IMR-90 (cell line): ENCODE results near the gene TMEM209. TPM values are rescaled to one million over a fixed set of nuclear protein-coding genes. Genes with fewer than 3 reads are reported as not detected.

ENCODE experiments used
- ATAC-seq: fragments of 200-7000 bp; cut with Tn5 transposase; 2 replicates; pipeline ENCODE4 v1.9.1; 2020; ENCODE audit warnings: low read depth, mild to moderate bottlenecking, moderate library complexity
- BruUV-seq: library from RNA; stranded (reverse); fragments of 400-500 nt; replicated peaks from 2 replicates; lab custom pipeline; 2021; lab: Mats Ljungman, UMichigan
- CTCF ChIA-PET: fragments of 300-600 bp; formaldehyde crosslinking; extraction: SDS; loops from one replicate; lab custom pipeline; 2021; ENCODE audit warnings: antibody characterized with exemption; lab: Yijun Ruan, JAX
- POLR2A ChIA-PET: fragments of 300-600 bp; sonication (Branson Sonifier 250); formaldehyde crosslinking; loops from one replicate; lab custom pipeline; 2022; ENCODE audit warnings: antibody characterized with exemption; ENCODE audit not compliant: unreplicated experiment; lab: Charles Lee
- DNase-seq: peaks from one replicate; pipeline ENCODE4 v3.0.0; 2013
- H2AFZ ChIP-seq: replicated peaks from 2 replicates; pipeline ENCODE3; 2013; ENCODE audit warnings: low read length, mild to moderate bottlenecking; ENCODE audit not compliant: poor library complexity
- H2AK5ac ChIP-seq: 2 replicates; pipeline ENCODE4 v1.6.1; 2013; ENCODE audit warnings: low read depth, low read length, inconsistent platforms
- H2AK9ac ChIP-seq: replicated peaks from 2 replicates; pipeline ENCODE3; 2013; ENCODE audit warnings: mild to moderate bottlenecking, low read depth, low read length, moderate library complexity; ENCODE audit not compliant: poor library complexity
- H2BK120ac ChIP-seq: 2 replicates; pipeline ENCODE4 v1.6.1; 2013; ENCODE audit warnings: low read depth, low read length, inconsistent platforms
- H2BK15ac ChIP-seq: 3 replicates; pipeline ENCODE4 v1.6.1; 2013; ENCODE audit warnings: low read depth, low read length, inconsistent platforms
- H2BK20ac ChIP-seq: 2 replicates; pipeline ENCODE4 v1.6.1; 2013; ENCODE audit warnings: low read depth, mild to moderate bottlenecking, inconsistent platforms, low read length, moderate library complexity
- H2BK5ac ChIP-seq: 2 replicates; pipeline ENCODE4 v1.6.1; 2013; ENCODE audit warnings: mild to moderate bottlenecking, low read depth, low read length, inconsistent platforms; ENCODE audit not compliant: poor library complexity, severe bottlenecking
- H3K14ac ChIP-seq: replicated peaks from 2 replicates; pipeline ENCODE4 v1.6.1; 2013; ENCODE audit warnings: low read depth, low read length, inconsistent platforms
- H3K18ac ChIP-seq: 2 replicates; pipeline ENCODE4 v1.6.1; 2013; ENCODE audit warnings: low read depth, low read length, control low read depth
- H3K23ac ChIP-seq: 2 replicates; pipeline ENCODE4 v1.6.1; 2013; ENCODE audit warnings: low read depth, low read length, inconsistent platforms
- H3K27ac ChIP-seq: 2 replicates; pipeline ENCODE4 v1.5.1; 2013; ENCODE audit warnings: mild to moderate bottlenecking, control low read depth, low read length; ENCODE audit not compliant: insufficient read depth
- H3K27me3 ChIP-seq: 2 replicates; pipeline ENCODE4 v1.6.1; 2013; ENCODE audit warnings: low read length; ENCODE audit not compliant: control insufficient read depth, insufficient read depth
- H3K36me3 ChIP-seq: 2 replicates; pipeline ENCODE4 v1.6.1; 2013; ENCODE audit warnings: low read length, mixed read lengths; ENCODE audit not compliant: control insufficient read depth, insufficient read depth
- H3K4ac ChIP-seq: 2 replicates; pipeline ENCODE4 v1.6.1; 2013; ENCODE audit warnings: low read depth, low read length, inconsistent platforms
- H3K4me1 ChIP-seq: 2 replicates; pipeline ENCODE4 v1.6.1; 2013; ENCODE audit warnings: low read length, mixed read lengths; ENCODE audit not compliant: control insufficient read depth, insufficient read depth
- H3K4me2 ChIP-seq: 2 replicates; pipeline ENCODE4 v1.6.1; 2013; ENCODE audit warnings: low read depth, mild to moderate bottlenecking, control low read depth, low read length, moderate library complexity
- H3K4me3 ChIP-seq: 2 replicates; pipeline ENCODE4 v1.5.1; 2013; ENCODE audit warnings: low read depth, mild to moderate bottlenecking, control low read depth, low read length, moderate library complexity; ENCODE audit not compliant: insufficient read depth
- H3K56ac ChIP-seq: 2 replicates; pipeline ENCODE4 v1.6.1; 2013; ENCODE audit warnings: low read length, inconsistent platforms; ENCODE audit not compliant: insufficient read depth; ENCODE audit errors: extremely low read depth
- H3K79me1 ChIP-seq, 2 experiments: 2 replicates each; pipeline ENCODE4 v1.6.1; 2013; ENCODE audit warnings: low read length in 2 of 2, inconsistent platforms in 1 of 2, low read depth in 1 of 2
- H3K9ac ChIP-seq: 2 replicates; pipeline ENCODE4 v1.6.1; 2013; ENCODE audit warnings: low read depth, low read length, control low read depth
- H3K9me1 ChIP-seq: 2 replicates; pipeline ENCODE4 v1.6.1; 2013; ENCODE audit warnings: low read length, inconsistent platforms; ENCODE audit not compliant: insufficient read depth
- H3K9me3 ChIP-seq: 2 replicates; pipeline ENCODE4 v1.6.1; 2013; ENCODE audit warnings: low read length; ENCODE audit not compliant: control insufficient read depth, insufficient read depth
- H4K20me1 ChIP-seq: 2 replicates; pipeline ENCODE4 v1.6.1; 2013; ENCODE audit warnings: low read length, inconsistent platforms; ENCODE audit not compliant: insufficient read depth
- H4K5ac ChIP-seq: 2 replicates; pipeline ENCODE4 v1.6.1; 2013; ENCODE audit warnings: mild to moderate bottlenecking, low read depth, low read length, control low read depth
- H4K8ac ChIP-seq, 2 experiments: 2 replicates each; pipeline ENCODE4 v1.6.1; 2013; ENCODE audit warnings: low read depth in 2 of 2, low read length in 2 of 2, control low read depth in 1 of 2, inconsistent platforms in 1 of 2
- H4K91ac ChIP-seq: 2 replicates; pipeline ENCODE4 v1.6.1; 2013; ENCODE audit warnings: low read depth, low read length, inconsistent platforms; ENCODE audit not compliant: insufficient read depth
- CEBPB ChIP-seq: IDR thresholded peaks from 2 replicates; pipeline ENCODE4 v1.6.1; 2012; ENCODE audit warnings: low read depth, low read length, improper control_type of control experiment
- POLR2A ChIP-seq: IDR thresholded peaks from 2 replicates; pipeline ENCODE4 v1.6.1; 2012; ENCODE audit warnings: mild to moderate bottlenecking, low read depth, low read length
- WGBS, 2 experiments: methylation state at CpG; one replicate each; pipeline versions ENCODE4 v1.1.5 to v1.1.7; 2013; ENCODE audit warnings: missing lambda C conversion rate in 2 of 2; ENCODE audit not compliant: insufficient read length in 1 of 2; ENCODE audit errors: extremely low coverage in 2 of 2; 5-methylcytosine and 5-hydroxymethylcytosine counted together
- dilution Hi-C: fragments of 300-500 bp; cut with HindIII; formaldehyde crosslinking; loops from one replicate; pipeline ENCODE4 v1.14.3; 2018; ENCODE audit warnings: low sequenced_read_pairs; ENCODE audit not compliant: unreplicated experiment
- in situ Hi-C: fragments of 300-500 bp; cut with MboI; formaldehyde crosslinking; loops from 3 replicates; pipeline ENCODE4 v1.14.3; 2019; ENCODE audit warnings: low sequenced_read_pairs, inconsistent platforms, mixed read lengths
- intact Hi-C: fragments of 100-400 bp; cut with micrococcal nuclease; formaldehyde crosslinking; loops from 2 replicates; pipeline ENCODE4 v1.10.0; 2022
- polyA plus RNA-seq, 3 experiments: library from polyadenylated mRNA; depleted of rRNA; stranded (reverse); fragments of >200 nt; gene quantifications; 2 replicates each; pipeline ENCODE4 v1.2.3, GENCODE V29; 2012; ENCODE audit warnings: low replicate concordance in 1 of 3
- total RNA-seq: library from RNA; depleted of rRNA; stranded (reverse); fragments of >200 nt; gene quantifications from 2 replicates; pipeline ENCODE4 v1.2.3, GENCODE V29; 2012
- TF ChIP-seq, protein P1 (sequence below): conservative IDR thresholded peaks from 2 replicates; pipeline ENCODE4 v1.5.1; 2012; ENCODE audit warnings: mild to moderate bottlenecking, low read depth, low read length, improper control_type of control experiment
- TF ChIP-seq, protein P2 (sequence below): fragments of 150-350 bp; IDR thresholded peaks from 2 replicates; pipeline ENCODE4 v1.6.1; 2016; ENCODE audit warnings: low read depth, mild to moderate bottlenecking, low read length, moderate library complexity, borderline replicate concordance

The TMEM209 gene
- total and polyA plus RNA-seq, 2 of the 4 experiments (the other 2 are of a cell fraction), result 8.0 to 11.3 TPM

DNA sequence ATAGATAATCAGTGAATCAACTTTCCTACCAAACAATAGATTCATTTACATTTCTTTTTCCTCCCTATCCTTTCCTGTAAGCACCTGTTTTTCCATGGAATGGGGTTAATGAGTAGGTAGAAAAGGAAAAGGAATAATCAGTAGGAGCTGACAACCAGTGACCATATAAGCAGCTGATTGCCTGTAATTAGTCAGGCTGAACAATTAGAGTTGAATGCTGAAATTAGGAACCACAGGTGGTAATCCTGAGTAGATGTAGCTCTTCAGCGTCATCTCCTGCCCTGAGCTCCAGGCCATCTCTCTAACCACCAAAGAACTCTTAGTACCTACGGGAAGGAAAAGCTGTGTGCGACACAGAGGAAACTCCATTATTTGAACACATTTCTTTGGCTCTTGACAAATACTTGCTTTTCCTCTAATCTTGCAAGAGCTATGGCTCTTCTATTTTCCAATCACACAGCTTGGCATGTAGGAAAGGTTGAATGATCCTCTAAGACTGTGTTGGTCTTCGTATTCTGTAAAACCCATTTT, 71.0 kb downstream of the TMEM209 start:
- no peak overlapping the region for H3K4me2 ChIP-seq
- peaks cover 28% of the 10 kb centered on the region for H3K36me3 ChIP-seq
- peaks cover 6% of the 10 kb centered on the region; the same call in 1 of the 2 replicates for H3K4me1 ChIP-seq
- H2BK120ac ChIP-seq, result no peak overlapping the region
- no peak overlapping the region for H2BK5ac ChIP-seq
- peaks cover 7% of the 10 kb centered on the region; the same call in 1 of the 2 replicates for H3K9me1 ChIP-seq
- no peak for DNase-seq
- no peak overlapping the region for H3K9ac ChIP-seq
- no peak overlapping the region for H2AFZ ChIP-seq
- H3K4me3 ChIP-seq, result no peak overlapping the region
- no peak overlapping the region for H3K18ac ChIP-seq
- BruUV-seq, result no TSS peak
- no peaks in the 10 kb centered on the region for H3K27me3 ChIP-seq
- WGBS, 2 experiments, result no CpG with 5 or more reads among the region's 4 CpGs
- no peak overlapping the region for H4K5ac ChIP-seq
- no peak overlapping the region for H3K27ac ChIP-seq
- ATAC-seq, result no peak
- no peak overlapping the region for H2AK5ac ChIP-seq
- H4K91ac ChIP-seq, result no peak overlapping the region
- no peak overlapping the region for H4K8ac ChIP-seq
- H4K20me1 ChIP-seq, result no peaks in the 10 kb centered on the region
- no peak overlapping the region for H3K23ac ChIP-seq
- dilution Hi-C loops (no loop called here), intact Hi-C loops (no loop called here), in situ Hi-C loops (no loop called here)
- TF ChIP-seq CEBPB (no peak), POLR2A (no peak)
- TF ChIP-seq, protein P1, sequence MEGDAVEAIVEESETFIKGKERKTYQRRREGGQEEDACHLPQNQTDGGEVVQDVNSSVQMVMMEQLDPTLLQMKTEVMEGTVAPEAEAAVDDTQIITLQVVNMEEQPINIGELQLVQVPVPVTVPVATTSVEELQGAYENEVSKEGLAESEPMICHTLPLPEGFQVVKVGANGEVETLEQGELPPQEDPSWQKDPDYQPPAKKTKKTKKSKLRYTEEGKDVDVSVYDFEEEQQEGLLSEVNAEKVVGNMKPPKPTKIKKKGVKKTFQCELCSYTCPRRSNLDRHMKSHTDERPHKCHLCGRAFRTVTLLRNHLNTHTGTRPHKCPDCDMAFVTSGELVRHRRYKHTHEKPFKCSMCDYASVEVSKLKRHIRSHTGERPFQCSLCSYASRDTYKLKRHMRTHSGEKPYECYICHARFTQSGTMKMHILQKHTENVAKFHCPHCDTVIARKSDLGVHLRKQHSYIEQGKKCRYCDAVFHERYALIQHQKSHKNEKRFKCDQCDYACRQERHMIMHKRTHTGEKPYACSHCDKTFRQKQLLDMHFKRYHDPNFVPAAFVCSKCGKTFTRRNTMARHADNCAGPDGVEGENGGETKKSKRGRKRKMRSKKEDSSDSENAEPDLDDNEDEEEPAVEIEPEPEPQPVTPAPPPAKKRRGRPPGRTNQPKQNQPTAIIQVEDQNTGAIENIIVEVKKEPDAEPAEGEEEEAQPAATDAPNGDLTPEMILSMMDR, result no peak
- TF ChIP-seq, protein P2, sequence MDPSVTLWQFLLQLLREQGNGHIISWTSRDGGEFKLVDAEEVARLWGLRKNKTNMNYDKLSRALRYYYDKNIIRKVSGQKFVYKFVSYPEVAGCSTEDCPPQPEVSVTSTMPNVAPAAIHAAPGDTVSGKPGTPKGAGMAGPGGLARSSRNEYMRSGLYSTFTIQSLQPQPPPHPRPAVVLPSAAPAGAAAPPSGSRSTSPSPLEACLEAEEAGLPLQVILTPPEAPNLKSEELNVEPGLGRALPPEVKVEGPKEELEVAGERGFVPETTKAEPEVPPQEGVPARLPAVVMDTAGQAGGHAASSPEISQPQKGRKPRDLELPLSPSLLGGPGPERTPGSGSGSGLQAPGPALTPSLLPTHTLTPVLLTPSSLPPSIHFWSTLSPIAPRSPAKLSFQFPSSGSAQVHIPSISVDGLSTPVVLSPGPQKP, result no peak
- CTCF ChIA-PET, result interaction anchor here (1.0 kb wide), 1 partner anchor 11 kb away, joined by 4 read pairs; no protein-coding TSS in a partner anchor
- no peak overlapping the region for H2BK15ac ChIP-seq
- POLR2A ChIA-PET, result no interaction called here
- H3K79me1 ChIP-seq, result peaks cover 3% of the 10 kb centered on the region in 2 experiments; a peak in 1 of 4 replicates
- no peak overlapping the region for H3K14ac ChIP-seq
- H2AK9ac ChIP-seq, result no peak overlapping the region
- no peak overlapping the region for H2BK20ac ChIP-seq
- H3K56ac ChIP-seq, result no peak overlapping the region
- no peaks in the 10 kb centered on the region for H3K9me3 ChIP-seq
- H3K4ac ChIP-seq, result no peak overlapping the region
